Measurements from ENCODE around the gene PPP3R1.

The PPP3R1 gene

GRCh38 chr2:68252400-68253218 lies at the start of gene PPP3R1:
PPP3R1 (minus strand) TSS chr2:68252532; CDS start chr2:68252127, 405 bp downstream.
- Histone ChIP-seq H3K27me3 (ENCODE audit: insufficient read depth, low read length) (no peaks in the 10 kb centered on the region), H2AFZ (ENCODE audit: low read depth, low read length) (peak within 1 kb of the TSS; percentile 77), H3K4me1 (ENCODE audit: insufficient read depth, low read length) (peaks cover 48% of the 10 kb centered on the region)

GRCh38 chr2:68295516-68295915 lies 43.2 kb upstream of the PPP3R1 start:
- Histone ChIP-seq H3K36me3 (ENCODE audit: insufficient read depth, low read length) (no peaks in the 10 kb centered on the region), H3K9me3 (ENCODE audit: low read length) (no peaks in the 10 kb centered on the region), H3K27me3 (ENCODE audit: insufficient read depth, low read length) (no peaks in the 10 kb centered on the region), H2AFZ (ENCODE audit: low read depth, low read length) (no peak overlapping the region), H3K4me3 (ENCODE audit: low read length) (no peak overlapping the region), H3K4me1 (ENCODE audit: insufficient read depth, low read length) (no peaks in the 10 kb centered on the region)

More at GRCh38 chr2:68252400-68253218, at the start of gene PPP3R1:
- Histone ChIP-seq H3K9me3 (ENCODE audit: low read length) (no peaks in the 10 kb centered on the region), H3K36me3 (ENCODE audit: insufficient read depth, low read length) (no peaks in the 10 kb centered on the region), H3K4me3 (ENCODE audit: low read length) (peak within 1 kb of the TSS; percentile 98)

- H2AFZ ChIP-seq (ENCODE audit: low read depth, low read length): no peak overlapping the region
- no peaks in the 10 kb centered on the region for H3K36me3 ChIP-seq (ENCODE audit: insufficient read depth, low read length)
- no peaks in the 10 kb centered on the region for H3K27me3 ChIP-seq (ENCODE audit: insufficient read depth, low read length)
- H3K9me3 ChIP-seq (ENCODE audit: low read length): no peaks in the 10 kb centered on the region
- no peaks in the 10 kb centered on the region for H3K4me1 ChIP-seq (ENCODE audit: insufficient read depth, low read length)
- H3K4me3 ChIP-seq (ENCODE audit: low read length): no peak overlapping the region
Measured at GRCh38 chr2:68294913-68295312, 42.6 kb upstream of the PPP3R1 start.

- Histone ChIP-seq H2AFZ (ENCODE audit: low read depth, low read length) (no peak overlapping the region), H3K27me3 (ENCODE audit: insufficient read depth, low read length) (no peaks in the 10 kb centered on the region), H3K9me3 (ENCODE audit: low read length) (no peaks in the 10 kb centered on the region), H3K4me1 (ENCODE audit: insufficient read depth, low read length) (no peaks in the 10 kb centered on the region), H3K36me3 (ENCODE audit: insufficient read depth, low read length) (no peaks in the 10 kb centered on the region), H3K4me3 (ENCODE audit: low read length) (no peak overlapping the region)
Measured at GRCh38 chr2:68294187-68294586, 41.9 kb upstream of the PPP3R1 start.

GRCh38 chr2:68293755-68294154 lies 41.4 kb upstream of the PPP3R1 start:
- Histone ChIP-seq H3K4me3 (ENCODE audit: low read length) (no peak overlapping the region), H3K36me3 (ENCODE audit: insufficient read depth, low read length) (no peaks in the 10 kb centered on the region), H3K4me1 (ENCODE audit: insufficient read depth, low read length) (no peaks in the 10 kb centered on the region), H3K27me3 (ENCODE audit: insufficient read depth, low read length) (no peaks in the 10 kb centered on the region), H3K9me3 (ENCODE audit: low read length) (no peaks in the 10 kb centered on the region), H2AFZ (ENCODE audit: low read depth, low read length) (no peak overlapping the region)

- no peak overlapping the region for H3K4me3 ChIP-seq (ENCODE audit: low read length)
- no peak overlapping the region for H2AFZ ChIP-seq (ENCODE audit: low read depth, low read length)
- no peaks in the 10 kb centered on the region for H3K4me1 ChIP-seq (ENCODE audit: insufficient read depth, low read length)
- no peaks in the 10 kb centered on the region for H3K27me3 ChIP-seq (ENCODE audit: insufficient read depth, low read length)
- no peaks in the 10 kb centered on the region for H3K9me3 ChIP-seq (ENCODE audit: low read length)
- H3K36me3 ChIP-seq (ENCODE audit: insufficient read depth, low read length): no peaks in the 10 kb centered on the region
Measured at GRCh38 chr2:68293024-68293423, 40.7 kb upstream of the PPP3R1 start.

GRCh38 chr2:68292108-68292710 lies 39.9 kb upstream of the PPP3R1 start:
- H3K36me3 ChIP-seq (ENCODE audit: insufficient read depth, low read length): no peaks in the 10 kb centered on the region
- H3K4me1 ChIP-seq (ENCODE audit: insufficient read depth, low read length): no peaks in the 10 kb centered on the region
- no peak overlapping the region for H2AFZ ChIP-seq (ENCODE audit: low read depth, low read length)
- no peak overlapping the region for H3K4me3 ChIP-seq (ENCODE audit: low read length)
- H3K27me3 ChIP-seq (ENCODE audit: insufficient read depth, low read length): no peaks in the 10 kb centered on the region
- H3K9me3 ChIP-seq (ENCODE audit: low read length): no peaks in the 10 kb centered on the region

- no peaks in the 10 kb centered on the region for H3K9me3 ChIP-seq (ENCODE audit: low read length)
- H3K36me3 ChIP-seq (ENCODE audit: insufficient read depth, low read length): no peaks in the 10 kb centered on the region
- H3K4me3 ChIP-seq (ENCODE audit: low read length): no peak overlapping the region
- no peak overlapping the region for H2AFZ ChIP-seq (ENCODE audit: low read depth, low read length)
- H3K4me1 ChIP-seq (ENCODE audit: insufficient read depth, low read length): no peaks in the 10 kb centered on the region
- H3K27me3 ChIP-seq (ENCODE audit: insufficient read depth, low read length): no peaks in the 10 kb centered on the region
Measured at GRCh38 chr2:68291314-68291713, 39.0 kb upstream of the PPP3R1 start.

GRCh38 chr2:68290901-68291300 lies 38.6 kb upstream of the PPP3R1 start:
- Histone ChIP-seq H3K36me3 (ENCODE audit: insufficient read depth, low read length) (no peaks in the 10 kb centered on the region), H2AFZ (ENCODE audit: low read depth, low read length) (no peak overlapping the region), H3K9me3 (ENCODE audit: low read length) (no peaks in the 10 kb centered on the region), H3K4me3 (ENCODE audit: low read length) (no peak overlapping the region), H3K27me3 (ENCODE audit: insufficient read depth, low read length) (no peaks in the 10 kb centered on the region), H3K4me1 (ENCODE audit: insufficient read depth, low read length) (no peaks in the 10 kb centered on the region)

- H3K9me3 ChIP-seq (ENCODE audit: low read length): no peaks in the 10 kb centered on the region
- H3K27me3 ChIP-seq (ENCODE audit: insufficient read depth, low read length): no peaks in the 10 kb centered on the region
- no peaks in the 10 kb centered on the region for H3K36me3 ChIP-seq (ENCODE audit: insufficient read depth, low read length)
- H3K4me3 ChIP-seq (ENCODE audit: low read length): no peak overlapping the region
- H3K4me1 ChIP-seq (ENCODE audit: insufficient read depth, low read length): no peaks in the 10 kb centered on the region
- no peak overlapping the region for H2AFZ ChIP-seq (ENCODE audit: low read depth, low read length)
Measured at GRCh38 chr2:68287580-68288441, 35.5 kb upstream of the PPP3R1 start.

- Histone ChIP-seq H2AFZ (ENCODE audit: low read depth, low read length) (no peak overlapping the region), H3K4me3 (ENCODE audit: low read length) (no peak overlapping the region), H3K36me3 (ENCODE audit: insufficient read depth, low read length) (no peaks in the 10 kb centered on the region), H3K9me3 (ENCODE audit: low read length) (no peaks in the 10 kb centered on the region), H3K4me1 (ENCODE audit: insufficient read depth, low read length) (no peaks in the 10 kb centered on the region), H3K27me3 (ENCODE audit: insufficient read depth, low read length) (no peaks in the 10 kb centered on the region)
Measured at GRCh38 chr2:68284896-68285295, 32.6 kb upstream of the PPP3R1 start.

- Histone ChIP-seq H3K36me3 (ENCODE audit: insufficient read depth, low read length) (no peaks in the 10 kb centered on the region), H2AFZ (ENCODE audit: low read depth, low read length) (no peak overlapping the region)
Measured at GRCh38 chr2:68283419-68283812, 31.1 kb upstream of the PPP3R1 start.

GRCh38 chr2:68282811-68283418 lies 30.6 kb upstream of the PPP3R1 start:
- Histone ChIP-seq H2AFZ (ENCODE audit: low read depth, low read length) (no peak overlapping the region), H3K4me3 (ENCODE audit: low read length) (no peak overlapping the region), H3K27me3 (ENCODE audit: insufficient read depth, low read length) (no peaks in the 10 kb centered on the region), H3K9me3 (ENCODE audit: low read length) (no peaks in the 10 kb centered on the region), H3K4me1 (ENCODE audit: insufficient read depth, low read length) (no peaks in the 10 kb centered on the region), H3K36me3 (ENCODE audit: insufficient read depth, low read length) (no peaks in the 10 kb centered on the region)

More at GRCh38 chr2:68283419-68283812, 31.1 kb upstream of the PPP3R1 start:
- Histone ChIP-seq H3K9me3 (ENCODE audit: low read length) (no peaks in the 10 kb centered on the region), H3K4me3 (ENCODE audit: low read length) (no peak overlapping the region), H3K27me3 (ENCODE audit: insufficient read depth, low read length) (no peaks in the 10 kb centered on the region), H3K4me1 (ENCODE audit: insufficient read depth, low read length) (no peaks in the 10 kb centered on the region)

Measured in neuron (in vitro differentiated cells).